Prostate gland (tissue), 2 donors: Measurements from ENCODE around the gene HOXA11. TPM values are rescaled to one million over a fixed set of nuclear protein-coding genes. Genes with fewer than 3 reads are reported as not detected.
A peak's percentile ranks its signal among the peaks of the same experiment; 100 is the strongest.

Experiments used
- DNase-seq: peaks from one replicate; pipeline ENCODE4 v3.0.0-alpha.2; 2019; ENCODE audit warnings: low spot score
- H3K27ac ChIP-seq, 2 donors: fragments of 200-600 bp; sonication (generic); 2 replicates each; pipeline ENCODE4 v1.5.1; 2017 to 2019
- H3K27me3 ChIP-seq: fragments of 200-600 bp; sonication (generic); replicated peaks from 2 replicates; pipeline ENCODE4 v1.5.1; 2019; ENCODE audit not compliant: insufficient read depth
- H3K36me3 ChIP-seq, 2 donors: fragments of 200-600 bp; sonication (generic); 1 replicate in 1 of 2; 2 replicates in 1 of 2; pipeline versions ENCODE4 v1.5.1 to v1.8.1; 2017 to 2019
- H3K4me1 ChIP-seq: fragments of 200-600 bp; sonication (generic); replicated peaks from 2 replicates; pipeline ENCODE4 v1.5.1; 2019
- H3K4me3 ChIP-seq, 2 donors: fragments of 200-600 bp; sonication (generic); 2 replicates each; pipeline ENCODE4 v1.5.1; 2017 to 2019
- H3K9me3 ChIP-seq: fragments of 200-600 bp; sonication (generic); 2 replicates; pipeline ENCODE4 v1.5.1; 2017
- CTCF ChIP-seq, 4 experiments: fragments of 200-600 bp in 2 of 4; fragments of 450-650 bp in 2 of 4; sonication (generic) in 2 of 4; IDR thresholded peaks; 1 replicate in 3 of 4; 2 replicates in 1 of 4; pipeline ENCODE4 v1.5.1; 2016 to 2019; ENCODE audit warnings: antibody characterized with exemption in 4 of 4, mild to moderate bottlenecking in 2 of 4, moderate library complexity in 2 of 4
- POLR2A ChIP-seq: fragments of 450-650 bp; IDR thresholded peaks from one replicate; pipeline ENCODE4 v1.6.1; 2016; ENCODE audit warnings: antibody characterized with exemption, mild to moderate bottlenecking
- POLR2AphosphoS5 ChIP-seq: sonication (generic); formaldehyde crosslinking; IDR thresholded peaks from one replicate; pipeline ENCODE4 v1.6.1; 2017; ENCODE audit warnings: antibody characterized with exemption
- WGBS: methylation state at CpG from one replicate; pipeline ENCODE4 v1.1.5; 2018; 5-methylcytosine and 5-hydroxymethylcytosine counted together
- intact Hi-C: fragments of 100-400 bp; cut with DNase I; formaldehyde crosslinking; loops from one replicate; pipeline ENCODE4 v1.14.2; 2022
- total RNA-seq, 2 donors: library from RNA; depleted of rRNA; stranded (reverse); fragments of >200 nt; gene quantifications; one replicate each; pipeline ENCODE4 v1.1.0, GENCODE V29; 2016

Gene HOXA11
- total RNA-seq, 2 donors from 2014 or later, result 8.5 to 9.8 TPM

GRCh38 chr7:27144781-27145164, 40.3 kb downstream of the HOXA11 start:
- H3K4me3 ChIP-seq, result peak overlapping the region in 1 of 2 donors; percentile 2
- no peaks in the 10 kb centered on the region for H3K36me3 ChIP-seq
- intact Hi-C loops, result no loop called here
- peaks cover 4% of the 10 kb centered on the region for H3K4me1 ChIP-seq
- TF ChIP-seq POLR2AphosphoS5 (no peak), CTCF (IDR thresholded peaks at IDR 0.05) (no peak), POLR2A (no peak)
- H3K27me3 ChIP-seq, result no peaks in the 10 kb centered on the region
- DNase-seq, result no peak
- no peaks in the 10 kb centered on the region for H3K9me3 ChIP-seq
- H3K27ac ChIP-seq, result peak overlapping the region in 1 of 2 donors; percentile 39
- 84% methylated on average over 31 of the region's 31 CpGs for WGBS

- Histone ChIP-seq H3K27ac (peak overlapping the region in 1 of 2 donors; percentile 39), H3K27me3 (no peaks in the 10 kb centered on the region), H3K4me3 (peak overlapping the region in 1 of 2 donors; percentile 40), H3K36me3 (no peaks in the 10 kb centered on the region), H3K9me3 (no peaks in the 10 kb centered on the region), H3K4me1 (no peaks in the 10 kb centered on the region)
- WGBS, result 61% methylated on average over 40 of the region's 40 CpGs
- TF ChIP-seq CTCF (IDR thresholded peaks at IDR 0.05) (peak in 1 of 4 experiments; percentile 29), POLR2AphosphoS5 (no peak)
- no peak for DNase-seq
- intact Hi-C loops, result no loop called here
Measured at GRCh38 chr7:27143950-27144780, 40.9 kb downstream of the HOXA11 start.

GRCh38 chr7:27143023-27143949, 41.7 kb downstream of the HOXA11 start, which contains the start of gene HOXA5:
Gene HOXA5 (minus strand): TSS chr7:27143681. CDS start chr7:27143607, 74 bp downstream.
- peak; percentile 80 for DNase-seq
- intact Hi-C loops, result no loop called here
- WGBS, result 39% methylated on average over 79 of the region's 86 CpGs

GRCh38 chr7:27142580-27143022, 42.4 kb downstream of the HOXA11 start:
- Histone ChIP-seq H3K27ac (peak overlapping the region; percentile 62 to 72), H3K36me3 (no peaks in the 10 kb centered on the region), H3K4me3 (peak overlapping the region; percentile 40), H3K27me3 (no peaks in the 10 kb centered on the region), H3K9me3 (no peaks in the 10 kb centered on the region), H3K4me1 (no peaks in the 10 kb centered on the region)
- intact Hi-C loops, result no loop called here
- 41% methylated on average over 29 of the region's 29 CpGs for WGBS
- TF ChIP-seq POLR2A, result no peak
- no peak for TF ChIP-seq CTCF (IDR thresholded peaks at IDR 0.05)
- no peak for TF ChIP-seq POLR2AphosphoS5
- DNase-seq, result no peak

More at GRCh38 chr7:27143023-27143949, 41.7 kb downstream of the HOXA11 start, which contains the start of gene HOXA5:
- H3K9me3 ChIP-seq, result no peaks in the 10 kb centered on the region
- H3K4me3 ChIP-seq, result peak within 1 kb of the TSS; percentile 40
- H3K27ac ChIP-seq, result peak within 1 kb of the TSS; percentile 62 to 72
- H3K27me3 ChIP-seq, result no peaks in the 10 kb centered on the region
- no peaks in the 10 kb centered on the region for H3K36me3 ChIP-seq
- TF ChIP-seq CTCF (IDR thresholded peaks at IDR 0.05) (peak in 3 of 4 experiments; percentile 70 to 91 (median 82)), POLR2A (peak; percentile 66), POLR2AphosphoS5 (peak; percentile 77)
- H3K4me1 ChIP-seq, result no peaks in the 10 kb centered on the region
